ENCODE measurements around the gene TSPAN7. TPM values are rescaled to one million over a fixed set of nuclear protein-coding genes. Genes with fewer than 3 reads are reported as not detected.
A peak's percentile ranks its signal among the peaks of the same experiment; 100 is the strongest.

The TSPAN7 gene
- total and polyA plus RNA-seq, 2 of the 8 experiments (the other 6 are each of a cell fraction or from before 2014, with no cell fraction given) = 32.1 to 37.7 TPM

DNA sequence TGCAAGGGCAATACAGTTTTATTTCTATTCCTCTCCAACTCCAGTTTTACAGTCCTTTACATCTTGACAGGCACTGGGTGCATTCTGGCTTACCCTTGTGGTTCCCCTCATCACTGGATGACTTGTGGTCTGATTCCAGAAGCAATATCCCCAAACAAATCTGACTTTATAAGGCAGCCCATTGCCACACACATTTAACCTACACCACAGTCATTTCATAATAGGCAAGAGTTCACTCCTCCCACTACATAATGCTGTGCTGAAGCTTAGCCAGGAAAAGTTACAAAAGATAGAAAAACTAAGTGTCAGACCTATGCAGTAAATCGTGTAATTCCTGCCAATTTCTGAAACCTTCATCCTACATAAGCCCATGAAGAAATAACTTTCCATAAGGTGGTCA, 157.0 kb downstream of the TSPAN7 start:
- Histone ChIP-seq H3K79me1 (ENCODE audit: low read depth, low read length) (no peaks in the 10 kb centered on the region), H3K18ac (ENCODE audit: extremely low read depth, low read length) (no peak overlapping the region), H4K91ac (replicated peaks; ENCODE audit: insufficient read length, low read length) (no peak overlapping the region), H2AK5ac (ENCODE audit: low read depth, low read length) (no peak overlapping the region), H3K23ac (ENCODE audit: insufficient read length) (no peak overlapping the region), H2BK15ac (ENCODE audit: low read length) (no peak overlapping the region), H3K56ac (replicated peaks; ENCODE audit: insufficient read length, low read depth, low read length) (no peak overlapping the region), H3K4me3 (ENCODE audit: extremely low read depth in 1 of 4, insufficient read depth in 2 of 4, low read depth in 3 of 4, low read length in 4 of 4) (no peak overlapping the region), H4K5ac (ENCODE audit: insufficient read length, low read depth, low read length) (no peak overlapping the region), H3K27ac (ENCODE audit: low read depth, low read length) (no peak overlapping the region), H2BK5ac (ENCODE audit: low read depth, low read length) (no peak overlapping the region), H3K9ac (replicated peaks in 1 of 4; ENCODE audit: extremely low read depth in 1 of 4, low read depth in 3 of 4, low read length in 3 of 4) (no peak overlapping the region), H3K4ac (replicated peaks; ENCODE audit: insufficient read length, low read depth, low read length) (no peak overlapping the region), H4K8ac (ENCODE audit: extremely low read depth, insufficient read depth, low read length) (no peak overlapping the region), H2BK12ac (ENCODE audit: low read depth, low read length) (no peak overlapping the region), H3K27me3 (replicated peaks in 1 of 4; ENCODE audit: control insufficient read depth in 3 of 4, extremely low read depth in 1 of 4, insufficient read depth in 3 of 4, low read length in 3 of 4) (no peaks in the 10 kb centered on the region), H3K14ac (ENCODE audit: insufficient read length) (no peak overlapping the region), H3K9me3 (ENCODE audit: insufficient read depth in 2 of 2, low read depth in 1 of 2, low read length in 1 of 2) (no peaks in the 10 kb centered on the region), H2AFZ (ENCODE audit: low read length) (no peak overlapping the region), H3K23me2 (ENCODE audit: low read depth, low read length) (no peaks in the 10 kb centered on the region), H3K79me2 (ENCODE audit: control insufficient read depth in 1 of 2, insufficient read depth in 2 of 2, low read length in 2 of 2) (no peaks in the 10 kb centered on the region), H3K4me1 (replicated peaks in 1 of 4; ENCODE audit: control insufficient read depth in 3 of 4, insufficient read depth in 4 of 4, low read length in 3 of 4) (no peaks in the 10 kb centered on the region), H3K36me3 (ENCODE audit: control insufficient read depth in 2 of 4, insufficient read depth in 4 of 4, low read length in 3 of 4) (no peaks in the 10 kb centered on the region), H2BK20ac (ENCODE audit: low read length) (no peak overlapping the region), H4K20me1 (replicated peaks in 1 of 2; ENCODE audit: control insufficient read depth in 1 of 2, insufficient read depth in 2 of 2, low read length in 2 of 2) (no peaks in the 10 kb centered on the region), H3K4me2 (ENCODE audit: insufficient read depth in 1 of 2, low read depth in 2 of 2, low read length in 2 of 2) (no peak overlapping the region), H2BK120ac (replicated peaks; ENCODE audit: low read depth, low read length) (no peak overlapping the region)
- WGBS, 2 experiments (ENCODE audit: extremely low coverage in 1 of 2, insufficient coverage in 1 of 2, insufficient read length in 1 of 2, insufficient replicate concordance in 2 of 2, low coverage in 1 of 2, low lambda C conversion rate in 2 of 2, missing lambda C conversion rate in 1 of 2) = 69% methylated on average over 1 of the region's 1 CpG; no CpG with 5 or more reads in 1 of the 2 experiments
- no peak for TF ChIP-seq BACH1 (IDR thresholded peaks at IDR 0.05; ENCODE audit: low read length)
- ChIA-PET POLR2A (ENCODE audit: partially characterized antibody) (no interaction called here), CTCF (ENCODE audit: partially characterized antibody) (interaction anchor here (0.6 to 2.6 kb wide), 6 partner anchors 16 to 562 kb away, joined by 3 to 11 read pairs (median 4); no protein-coding TSS in a partner anchor)
- FAIRE-seq (peak; percentile 7), DNase-seq (ENCODE audit: low read depth in 1 of 2, low spot score in 2 of 2) (no peak)

Measured in H1 (cell line).